Retina (tissue), 1 donor: Measurements from ENCODE around the gene ALLC.
"Not testable (repeated sequence)": the region's sequence is repeated elsewhere in the genome, so short reads cannot be mapped to it uniquely, and the experiment has no call there.

ENCODE experiments used
- DNase-seq: peaks from one replicate; pipeline ENCODE4 v3.0.0-alpha.2; 2016

The ALLC gene

GRCh38 chr2:3657881-3658280 is at the start of gene ALLC:
Gene ALLC (plus strand): TSS chr2:3658200. CDS start chr2:3671158, 12,958 bp downstream.
- no peak for DNase-seq

- no peak for DNase-seq
These were observed 49.4 kb upstream of the ALLC start for GRCh38 chr2:3608373-3609278.

DNA sequence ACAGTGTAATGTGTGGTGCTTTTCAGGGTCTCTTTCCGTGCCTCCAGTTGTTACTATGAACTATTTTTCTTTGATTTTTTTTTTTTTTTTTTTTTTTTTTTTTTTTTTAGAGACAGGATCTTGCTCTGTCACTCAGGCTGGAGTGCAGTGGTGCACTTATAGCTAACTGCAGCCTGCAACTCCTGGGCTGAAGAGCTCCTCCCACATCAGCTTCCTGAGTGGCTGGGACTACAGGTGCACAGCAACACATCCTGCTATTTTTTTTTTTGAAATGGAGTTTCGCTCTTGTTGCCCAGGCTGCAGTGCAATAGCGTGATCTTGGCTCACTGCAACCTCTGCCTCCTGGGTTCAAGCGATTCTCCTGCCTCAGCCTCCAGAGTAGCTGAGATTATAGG is 48.7 kb upstream of the ALLC start:
- DNase-seq, result not testable (repeated sequence)

DNA sequence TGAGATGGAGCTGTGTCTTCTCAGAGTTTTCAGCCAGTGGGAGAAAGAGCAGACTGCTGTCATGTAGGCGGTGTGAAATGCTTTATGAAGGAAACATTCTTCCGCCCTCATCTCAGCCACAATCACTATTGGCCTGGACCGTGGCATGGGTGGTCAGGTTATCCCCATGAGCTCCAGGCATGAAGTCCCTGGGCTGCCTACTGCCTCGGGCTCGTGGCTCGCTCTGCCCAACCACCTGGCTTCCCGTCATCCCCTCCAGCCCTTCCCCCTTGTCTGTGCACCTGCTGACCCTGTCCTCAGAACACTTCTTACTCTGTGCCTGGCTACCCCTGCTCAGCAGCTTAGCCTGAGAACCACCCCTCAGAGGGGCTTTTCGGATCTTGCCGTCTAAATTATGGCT is 47.6 kb upstream of the ALLC start:
- no peak for DNase-seq

DNA sequence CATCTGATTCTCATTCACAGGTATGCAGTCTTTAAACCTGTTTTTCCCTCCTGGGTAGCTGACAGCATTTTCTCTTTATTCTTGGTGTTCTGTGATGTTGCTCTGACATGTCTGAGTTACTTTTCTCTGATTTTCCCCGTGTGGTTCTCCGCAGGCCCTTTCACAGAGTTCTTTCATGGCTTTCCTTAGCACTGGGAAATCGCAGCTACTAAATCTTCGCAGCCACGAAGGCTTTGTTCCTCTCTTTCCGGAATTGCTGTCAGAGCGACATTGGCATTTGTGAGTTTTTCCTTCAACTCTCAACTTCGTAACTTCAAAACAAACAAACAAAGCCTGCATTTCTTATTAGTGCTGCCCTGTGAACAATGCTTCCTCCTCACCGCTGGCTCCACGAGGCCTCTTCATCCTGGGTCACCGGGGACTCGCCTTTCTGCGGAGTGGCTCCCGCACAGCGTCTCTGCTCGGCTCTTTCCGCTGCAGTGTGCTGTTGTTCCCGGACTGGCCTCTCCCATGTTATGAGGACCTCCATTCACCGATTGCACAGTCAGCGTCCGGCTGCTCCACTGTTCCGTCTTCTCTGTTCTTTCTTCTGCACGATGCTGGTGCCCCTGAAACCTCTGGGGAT is 47.0 kb upstream of the ALLC start:
- peak; percentile 57 for DNase-seq

- DNase-seq, result no peak
These were observed 46.4 kb upstream of the ALLC start for GRCh38 chr2:3611589-3611988.

GRCh38 chr2:3612639-3613523 is 45.1 kb upstream of the ALLC start:
- no peak for DNase-seq

DNA sequence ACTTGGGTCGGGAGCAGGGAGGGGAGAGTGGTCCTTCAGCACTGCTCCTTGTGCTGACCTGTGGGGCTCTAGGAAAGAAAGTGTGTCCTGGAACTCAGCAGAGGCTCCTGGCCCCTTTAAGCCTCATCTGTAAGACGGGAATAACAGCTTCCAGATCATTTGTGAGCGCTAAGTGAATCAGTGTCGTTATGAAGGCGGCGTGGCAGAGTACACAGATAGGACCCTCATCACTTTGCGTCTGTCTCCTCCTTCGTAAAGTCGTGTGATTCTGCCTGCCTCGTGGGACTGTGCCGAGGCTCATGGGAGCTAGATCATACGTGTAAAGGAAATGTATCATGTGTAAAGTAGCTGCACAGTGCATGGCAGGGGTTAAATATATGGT is 44.5 kb upstream of the ALLC start:
- DNase-seq, result no peak

DNA sequence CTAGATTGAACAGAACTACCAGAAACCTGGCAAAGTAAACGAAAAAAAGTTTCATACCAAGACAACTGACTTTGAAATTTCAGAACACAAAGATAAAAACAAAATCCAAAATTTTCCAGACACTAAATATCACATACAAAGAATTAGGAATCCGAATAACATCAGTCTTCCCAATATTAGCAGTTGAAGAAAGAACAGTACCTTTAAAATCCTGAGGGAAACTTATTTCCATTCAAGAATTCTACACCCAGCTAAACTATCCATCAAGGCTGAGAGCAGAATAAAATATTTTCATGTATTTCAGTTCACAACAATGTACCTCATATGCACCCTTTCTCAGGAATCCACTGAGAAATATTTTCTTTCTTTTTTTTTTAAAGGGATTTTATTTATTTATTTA is 43.3 kb upstream of the ALLC start:
- DNase-seq, result not testable (repeated sequence)

DNA sequence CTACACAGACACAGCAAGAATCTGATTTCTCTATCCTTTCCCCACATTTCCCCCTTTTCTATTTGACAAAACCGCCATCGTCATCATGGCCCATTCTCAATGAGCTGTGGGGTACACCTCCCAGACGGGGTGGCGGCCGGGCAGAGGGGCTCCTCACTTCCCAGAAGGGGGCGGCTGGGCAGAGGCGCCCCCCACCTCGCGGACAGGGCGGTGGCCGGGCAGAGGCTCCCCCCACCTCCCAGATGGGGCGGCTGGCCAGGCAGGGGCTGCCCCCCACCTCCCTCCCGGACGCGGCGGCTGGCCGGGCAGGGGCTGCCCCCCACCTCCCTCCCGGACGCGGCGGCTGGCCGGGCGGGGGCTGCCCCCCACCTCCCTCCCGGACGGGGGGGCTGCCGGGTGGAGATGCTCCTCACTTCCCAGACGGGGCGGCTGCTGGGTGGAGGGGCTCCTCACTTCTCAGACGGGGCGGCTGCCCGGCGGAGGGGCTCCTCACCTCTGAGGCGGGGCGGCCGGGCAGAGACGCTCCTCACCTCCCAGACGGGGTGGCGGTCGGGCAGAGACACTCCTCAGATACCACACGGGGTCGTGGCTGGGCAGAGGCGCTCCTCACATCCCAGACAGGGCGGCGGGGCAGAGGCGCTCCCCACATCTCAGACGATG is 42.3 kb upstream of the ALLC start:
- DNase-seq, result not testable (repeated sequence)

GRCh38 chr2:3616435-3617197 is 41.4 kb upstream of the ALLC start:
- DNase-seq, result not testable (repeated sequence)

DNA sequence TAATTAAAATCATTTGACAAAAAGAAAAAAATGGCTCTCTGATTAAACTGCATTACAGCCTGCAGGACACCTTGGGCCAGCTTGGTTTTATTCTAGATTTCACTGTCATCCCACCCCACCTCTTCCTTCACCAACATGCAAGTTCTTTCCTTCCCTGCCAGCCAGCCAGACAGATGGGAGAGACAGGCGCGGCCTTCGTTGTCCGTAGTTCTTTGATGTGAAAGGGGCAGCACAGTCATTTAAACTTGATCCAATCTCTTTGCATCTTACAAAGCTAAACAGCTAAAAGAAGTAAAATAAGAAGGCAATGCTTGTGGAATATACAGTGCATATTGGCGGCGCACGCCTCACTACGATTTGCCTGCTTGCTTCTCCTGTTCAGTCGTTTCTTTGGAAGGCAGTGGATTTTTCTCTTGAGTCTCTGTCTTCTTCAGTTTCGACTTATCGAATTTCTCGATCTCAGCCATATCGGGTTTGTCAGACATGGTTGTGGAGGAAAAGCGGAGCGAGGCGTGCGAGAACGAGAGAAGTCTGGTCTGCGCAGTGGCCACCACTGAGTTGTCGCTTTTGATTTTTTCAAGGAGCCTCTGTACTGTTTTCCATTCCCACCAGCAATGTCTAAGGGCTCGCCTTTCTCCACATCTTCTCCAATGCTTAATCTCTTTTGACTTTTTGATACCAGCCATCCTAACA is 40.7 kb upstream of the ALLC start:
- DNase-seq, result no peak

GRCh38 chr2:3618367-3618766 is 39.6 kb upstream of the ALLC start:
- DNase-seq, result no peak

DNA sequence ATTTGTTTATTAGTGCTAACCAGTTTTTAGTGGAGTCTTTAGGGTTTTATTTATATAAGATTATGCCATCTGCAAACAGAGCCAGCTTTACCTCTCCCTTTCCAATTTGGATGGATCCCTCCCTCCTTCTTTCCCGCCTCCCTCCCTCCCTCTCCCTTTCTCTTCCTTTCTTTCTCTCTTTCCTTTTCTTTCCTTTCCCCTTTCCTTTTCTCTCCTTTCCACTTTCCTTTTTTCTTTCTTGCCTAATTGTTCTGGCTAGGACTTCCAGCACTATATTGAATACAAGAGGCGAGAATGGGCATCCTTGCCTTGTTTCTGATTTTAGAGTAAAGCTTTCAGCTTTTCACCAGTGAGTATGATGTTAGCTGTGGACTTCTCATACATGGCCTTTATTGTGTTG is 39.0 kb upstream of the ALLC start:
- no peak for DNase-seq

DNA sequence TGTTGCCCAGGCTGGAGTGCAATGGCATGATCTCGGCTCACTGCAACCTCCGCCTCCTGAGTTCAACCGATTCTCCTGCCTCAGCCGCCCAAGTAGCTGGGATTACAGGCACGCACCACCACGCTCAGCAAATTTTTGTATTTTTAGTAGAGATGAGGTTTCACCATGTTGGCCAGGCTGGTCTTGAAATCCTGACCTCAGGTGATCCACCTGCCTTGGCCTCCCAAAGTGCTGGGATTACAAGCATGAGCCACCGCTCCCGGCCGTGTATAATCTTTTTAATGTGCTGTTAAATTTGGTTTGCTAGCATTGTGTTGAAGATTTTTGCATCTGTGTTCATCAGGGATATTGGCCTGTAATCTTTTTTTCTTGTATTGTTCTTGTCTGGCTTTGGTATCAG is 38.3 kb upstream of the ALLC start:
- DNase-seq, result not testable (repeated sequence)

DNA sequence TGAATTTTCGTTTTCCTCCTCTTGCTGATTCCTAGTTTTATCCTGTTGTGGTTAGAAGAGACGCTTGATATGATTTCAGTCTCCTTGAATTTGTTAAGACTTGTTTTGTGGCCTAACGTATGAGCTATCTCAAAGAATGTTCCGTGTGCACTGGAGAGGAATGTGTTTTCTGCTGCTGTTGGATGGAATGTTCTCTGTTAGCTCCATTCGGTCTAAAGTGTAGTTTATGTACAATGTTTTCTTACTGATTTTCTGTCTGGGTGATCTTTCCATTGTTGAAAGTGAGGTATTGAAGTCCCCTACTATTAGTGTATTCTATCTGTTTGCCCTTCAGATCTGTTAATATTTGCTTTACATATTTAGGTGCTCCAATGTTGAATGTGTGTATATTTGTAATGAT is 37.2 kb upstream of the ALLC start:
- no peak for DNase-seq

- no peak for DNase-seq
These were observed 35.0 kb upstream of the ALLC start for GRCh38 chr2:3622967-3623366.

- DNase-seq, result no peak
These were observed 33.8 kb upstream of the ALLC start for GRCh38 chr2:3624059-3624794.

GRCh38 chr2:3625186-3625585 is 32.8 kb upstream of the ALLC start:
- DNase-seq, result no peak

- DNase-seq, result no peak
These were observed 31.7 kb upstream of the ALLC start for GRCh38 chr2:3626118-3626811.
